Spleen (tissue), 7 donors: ENCODE results near the gene EVC2.

Experiments
- POLR2AphosphoS5 ChIP-seq, 3 donors: sonication (generic); formaldehyde crosslinking; IDR thresholded peaks; one replicate each; pipeline ENCODE4 v1.5.1; 2017; ENCODE audit warnings: antibody characterized with exemption in 3 of 3
- TF ChIP-seq, protein P1 (sequence below), 11 experiments: fragments of 200-600 bp in 7 of 11; fragments of 450-650 bp in 4 of 11; sonication (generic) in 4 of 11; IDR thresholded peaks in 8 of 11; conservative IDR thresholded peaks in 3 of 11; 1 replicate in 7 of 11; 2 replicates in 4 of 11; pipeline versions ENCODE4 v1.4.0 to v1.8.0; 2016 to 2021; ENCODE audit warnings: antibody characterized with exemption in 11 of 11, inconsistent platforms in 4 of 11, mild to moderate bottlenecking in 1 of 11
- donor health status: DM: no; HTN: no; CAD: no; lungs with moderate emphysema.
- donor health status: DM: no; HTN: no; CAD: no.
- donor health status: DM: no; HTN: no; CAD: no.

DNA sequence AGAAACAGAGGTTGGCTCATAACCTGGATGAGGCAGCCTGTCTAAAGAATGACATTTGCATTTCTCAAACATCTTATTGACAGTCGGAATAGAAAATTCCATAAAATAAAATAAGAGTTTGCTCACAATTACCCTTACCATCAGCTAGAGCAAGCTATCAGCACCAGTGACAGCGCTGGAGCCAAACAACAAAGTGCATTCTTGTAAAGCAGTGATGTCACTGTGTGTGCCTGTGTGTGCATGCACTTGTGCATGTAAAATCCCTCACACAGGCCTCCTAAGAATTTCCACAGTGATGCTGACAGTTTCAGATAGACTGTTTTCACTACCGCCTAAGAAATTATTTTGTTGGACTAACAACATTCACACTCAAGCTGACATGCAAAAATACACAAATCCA lies 77.6 kb downstream of the EVC2 start:
- no peak for TF ChIP-seq POLR2AphosphoS5 (IDR thresholded peaks at IDR 0.05)
- TF ChIP-seq, protein P1, sequence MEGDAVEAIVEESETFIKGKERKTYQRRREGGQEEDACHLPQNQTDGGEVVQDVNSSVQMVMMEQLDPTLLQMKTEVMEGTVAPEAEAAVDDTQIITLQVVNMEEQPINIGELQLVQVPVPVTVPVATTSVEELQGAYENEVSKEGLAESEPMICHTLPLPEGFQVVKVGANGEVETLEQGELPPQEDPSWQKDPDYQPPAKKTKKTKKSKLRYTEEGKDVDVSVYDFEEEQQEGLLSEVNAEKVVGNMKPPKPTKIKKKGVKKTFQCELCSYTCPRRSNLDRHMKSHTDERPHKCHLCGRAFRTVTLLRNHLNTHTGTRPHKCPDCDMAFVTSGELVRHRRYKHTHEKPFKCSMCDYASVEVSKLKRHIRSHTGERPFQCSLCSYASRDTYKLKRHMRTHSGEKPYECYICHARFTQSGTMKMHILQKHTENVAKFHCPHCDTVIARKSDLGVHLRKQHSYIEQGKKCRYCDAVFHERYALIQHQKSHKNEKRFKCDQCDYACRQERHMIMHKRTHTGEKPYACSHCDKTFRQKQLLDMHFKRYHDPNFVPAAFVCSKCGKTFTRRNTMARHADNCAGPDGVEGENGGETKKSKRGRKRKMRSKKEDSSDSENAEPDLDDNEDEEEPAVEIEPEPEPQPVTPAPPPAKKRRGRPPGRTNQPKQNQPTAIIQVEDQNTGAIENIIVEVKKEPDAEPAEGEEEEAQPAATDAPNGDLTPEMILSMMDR (IDR thresholded peaks at IDR 0.05 in 8 of 11, conservative IDR thresholded peaks at IDR 0.05 in 3 of 11) = no peak
